ENCODE measurements around the gene TYRP1.

Gene TYRP1

DNA sequence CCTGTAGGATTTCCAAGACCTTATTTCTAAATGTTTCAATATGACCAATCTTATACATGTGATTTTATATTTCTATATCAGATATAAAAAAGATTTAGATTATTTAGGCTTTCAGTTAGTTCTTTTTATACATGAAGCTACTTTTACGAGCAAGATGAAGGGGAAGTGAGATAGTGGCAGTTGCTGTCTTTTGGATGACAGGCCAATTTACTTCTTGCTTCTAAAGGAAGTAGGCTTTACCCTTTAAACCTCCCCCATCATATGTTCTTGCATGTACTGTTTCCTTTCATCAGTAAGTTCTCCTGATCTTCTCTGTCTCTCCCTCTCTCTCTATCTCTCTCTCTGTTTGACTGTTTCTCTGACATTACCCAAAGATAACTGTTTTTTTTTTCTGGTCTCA, 4.0 kb upstream of the TYRP1 start:
- TF ChIP-seq, protein P1, sequence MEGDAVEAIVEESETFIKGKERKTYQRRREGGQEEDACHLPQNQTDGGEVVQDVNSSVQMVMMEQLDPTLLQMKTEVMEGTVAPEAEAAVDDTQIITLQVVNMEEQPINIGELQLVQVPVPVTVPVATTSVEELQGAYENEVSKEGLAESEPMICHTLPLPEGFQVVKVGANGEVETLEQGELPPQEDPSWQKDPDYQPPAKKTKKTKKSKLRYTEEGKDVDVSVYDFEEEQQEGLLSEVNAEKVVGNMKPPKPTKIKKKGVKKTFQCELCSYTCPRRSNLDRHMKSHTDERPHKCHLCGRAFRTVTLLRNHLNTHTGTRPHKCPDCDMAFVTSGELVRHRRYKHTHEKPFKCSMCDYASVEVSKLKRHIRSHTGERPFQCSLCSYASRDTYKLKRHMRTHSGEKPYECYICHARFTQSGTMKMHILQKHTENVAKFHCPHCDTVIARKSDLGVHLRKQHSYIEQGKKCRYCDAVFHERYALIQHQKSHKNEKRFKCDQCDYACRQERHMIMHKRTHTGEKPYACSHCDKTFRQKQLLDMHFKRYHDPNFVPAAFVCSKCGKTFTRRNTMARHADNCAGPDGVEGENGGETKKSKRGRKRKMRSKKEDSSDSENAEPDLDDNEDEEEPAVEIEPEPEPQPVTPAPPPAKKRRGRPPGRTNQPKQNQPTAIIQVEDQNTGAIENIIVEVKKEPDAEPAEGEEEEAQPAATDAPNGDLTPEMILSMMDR (IDR thresholded peaks at IDR 0.05; ENCODE audit: low read depth, low read length, missing control alignments) = no peak
- no peak overlapping the region for H3K4me3 ChIP-seq (ENCODE audit: low read depth, low read length)
- in situ Hi-C loops (cut with HindIII; ENCODE audit: low sequenced_read_pairs) = no loop called here
- DNase-seq (ENCODE audit: low read depth) = no peak

DNA sequence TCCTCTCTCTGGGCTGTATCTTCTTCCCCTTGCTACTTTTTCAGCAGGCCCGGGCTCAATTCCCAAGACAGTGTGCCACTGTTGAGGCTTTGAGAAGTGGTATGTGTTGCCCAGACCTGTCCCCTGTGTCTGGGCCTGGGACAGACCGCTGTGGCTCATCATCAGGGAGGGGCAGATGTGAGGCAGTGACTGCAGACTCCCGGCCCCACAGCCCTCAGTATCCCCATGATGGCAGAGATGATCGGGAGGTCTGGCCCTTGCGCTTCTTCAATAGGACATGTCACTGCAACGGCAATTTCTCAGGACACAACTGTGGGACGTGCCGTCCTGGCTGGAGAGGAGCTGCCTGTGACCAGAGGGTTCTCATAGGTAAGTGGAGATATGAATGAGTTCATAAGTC, 828 bp downstream of the TYRP1 start:
- in situ Hi-C loops (cut with HindIII; ENCODE audit: low sequenced_read_pairs) = no loop called here
- TF ChIP-seq, protein P1 (IDR thresholded peaks at IDR 0.05; ENCODE audit: low read depth, low read length, missing control alignments) = no peak
- H3K4me3 ChIP-seq (ENCODE audit: low read depth, low read length) = no peak overlapping the region
- no peak for DNase-seq (ENCODE audit: low read depth)

DNA sequence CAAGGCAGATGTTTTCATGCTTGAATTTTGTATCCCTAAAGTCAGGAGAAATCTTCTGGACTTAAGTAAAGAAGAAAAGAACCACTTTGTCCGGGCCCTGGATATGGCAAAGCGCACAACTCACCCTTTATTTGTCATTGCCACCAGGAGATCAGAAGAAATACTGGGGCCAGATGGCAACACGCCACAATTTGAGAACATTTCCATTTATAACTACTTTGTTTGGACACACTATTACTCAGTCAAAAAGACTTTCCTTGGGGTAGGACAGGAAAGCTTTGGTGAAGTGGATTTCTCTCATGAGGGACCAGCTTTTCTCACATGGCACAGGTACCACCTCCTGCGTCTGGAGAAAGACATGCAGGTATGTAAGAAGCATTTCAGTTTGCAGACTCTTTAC, 2.3 kb downstream of the TYRP1 start:
- in situ Hi-C loops (cut with HindIII; ENCODE audit: low sequenced_read_pairs) = no loop called here
- TF ChIP-seq, protein P1 (IDR thresholded peaks at IDR 0.05; ENCODE audit: low read depth, low read length, missing control alignments) = no peak
- no peak for DNase-seq (ENCODE audit: low read depth)
- H3K4me3 ChIP-seq (ENCODE audit: low read depth, low read length) = no peak overlapping the region

DNA sequence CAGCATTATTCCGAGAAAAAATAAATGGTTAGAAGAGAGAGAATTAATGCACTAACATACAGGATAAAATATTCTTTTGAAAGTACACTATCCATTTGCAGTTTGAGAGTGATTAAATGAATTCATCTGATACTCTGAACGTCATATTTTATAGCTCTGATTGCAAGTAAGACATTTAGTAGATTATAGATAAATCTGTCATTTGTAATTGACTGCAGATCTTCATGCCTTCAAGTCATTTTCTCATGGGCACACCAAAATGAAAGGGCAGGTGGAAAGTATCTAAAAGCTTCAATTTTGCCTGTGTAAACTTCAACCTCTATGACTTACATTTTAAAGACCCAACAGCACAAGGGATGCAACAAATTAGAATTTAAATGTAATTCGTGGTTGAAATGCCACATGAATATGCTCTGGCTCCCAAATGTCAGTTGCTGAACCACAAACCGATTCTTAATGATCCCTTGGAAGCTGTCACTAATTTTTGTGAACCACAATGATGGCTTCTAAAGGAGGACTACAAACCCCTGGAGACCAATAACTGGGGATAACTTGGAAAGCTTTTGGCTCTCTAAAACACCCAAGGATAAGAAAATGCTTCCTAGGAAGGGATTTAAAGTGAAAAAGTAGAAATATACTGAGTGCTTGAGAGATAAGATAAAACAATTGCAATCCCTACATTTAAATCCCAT, 3.9 kb downstream of the TYRP1 start:
- in situ Hi-C loops (cut with HindIII; ENCODE audit: low sequenced_read_pairs) = no loop called here
- H3K4me3 ChIP-seq (ENCODE audit: low read depth, low read length) = no peak overlapping the region
- peak; percentile 60 for DNase-seq (ENCODE audit: low read depth)
- TF ChIP-seq, protein P1 (IDR thresholded peaks at IDR 0.05; ENCODE audit: low read depth, low read length, missing control alignments) = no peak

DNA sequence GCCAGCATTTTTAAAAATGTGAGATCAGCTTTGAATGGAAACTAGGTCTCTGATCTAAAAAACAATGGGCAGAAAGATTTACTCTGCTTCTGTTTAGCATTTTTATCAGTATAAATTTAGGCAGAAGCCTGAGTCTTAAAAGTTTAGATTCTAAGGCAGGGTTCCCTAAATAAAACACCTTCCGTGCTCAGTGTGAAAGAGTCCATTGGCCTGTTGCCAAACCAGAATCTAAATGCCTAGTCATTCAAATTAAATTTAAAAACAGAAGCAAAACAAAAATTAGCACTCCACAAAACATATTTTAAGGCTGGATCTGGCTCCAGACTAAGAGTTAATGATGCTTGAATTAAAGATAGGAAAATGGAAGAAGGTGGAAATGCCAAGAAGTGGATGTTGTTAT, 4.5 kb downstream of the TYRP1 start:
- no peak for DNase-seq (ENCODE audit: low read depth)
- no peak overlapping the region for H3K4me3 ChIP-seq (ENCODE audit: low read depth, low read length)
- in situ Hi-C loops (cut with HindIII; ENCODE audit: low sequenced_read_pairs) = no loop called here
- TF ChIP-seq, protein P1 (IDR thresholded peaks at IDR 0.05; ENCODE audit: low read depth, low read length, missing control alignments) = no peak

DNA sequence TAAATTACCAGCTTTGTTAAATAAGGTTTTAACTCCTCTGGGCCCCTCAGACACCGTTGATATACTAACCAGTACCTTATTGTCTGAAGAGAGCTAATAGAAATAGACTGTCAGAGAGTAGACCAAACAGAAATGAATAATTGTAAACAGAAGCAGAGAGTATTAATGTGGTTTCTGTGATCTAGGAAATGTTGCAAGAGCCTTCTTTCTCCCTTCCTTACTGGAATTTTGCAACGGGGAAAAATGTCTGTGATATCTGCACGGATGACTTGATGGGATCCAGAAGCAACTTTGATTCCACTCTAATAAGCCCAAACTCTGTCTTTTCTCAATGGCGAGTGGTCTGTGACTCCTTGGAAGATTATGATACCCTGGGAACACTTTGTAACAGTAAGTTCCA, 5.1 kb downstream of the TYRP1 start:
- in situ Hi-C loops (cut with HindIII; ENCODE audit: low sequenced_read_pairs) = no loop called here
- H3K4me3 ChIP-seq (ENCODE audit: low read depth, low read length) = no peak overlapping the region
- TF ChIP-seq, protein P1 (IDR thresholded peaks at IDR 0.05; ENCODE audit: low read depth, low read length, missing control alignments) = no peak
- DNase-seq (ENCODE audit: low read depth) = peak; percentile 53

Data from astrocyte of the cerebellum (primary cell).